A549 (cell line): ENCODE data around the gene MFSD12.

Source experiments
- BHLHE40 ChIP-seq: IDR thresholded peaks from 2 replicates; pipeline ENCODE4 v1.6.1; 2012; ENCODE audit warnings: low read depth, low read length, inconsistent platforms
- EHMT2 ChIP-seq: fragments of 200-600 bp; sonication (generic); IDR thresholded peaks from 2 replicates; pipeline ENCODE4 v1.6.1; 2016; ENCODE audit warnings: antibody characterized with exemption, low read depth, mild to moderate bottlenecking, moderate library complexity
- EP300 ChIP-seq, 2 experiments: fragments of >200 bp; sonication (Bioruptor Twin); formaldehyde crosslinking; IDR thresholded peaks; 2 replicates in 1 of 2; 3 replicates in 1 of 2; pipeline ENCODE4 v1.6.1; 2016 to 2017
- HDAC2 ChIP-seq: fragments of 200-600 bp; sonication (generic); IDR thresholded peaks from 2 replicates; pipeline ENCODE4 v1.6.1; 2016
- HOXA7 ChIP-seq: fragments of 250-450 bp; sonication (Bioruptor Pico); IDR thresholded peaks from 2 replicates; pipeline ENCODE4 v1.5.0; 2020; ENCODE audit warnings: mild to moderate bottlenecking, moderate library complexity
- JUNB ChIP-seq: fragments of >200 bp; sonication (Bioruptor Twin); formaldehyde crosslinking; IDR thresholded peaks from 2 replicates; pipeline ENCODE4 v1.6.1; 2016
- KDM5A ChIP-seq: fragments of 200-600 bp; sonication (generic); IDR thresholded peaks from 2 replicates; pipeline ENCODE4 v1.6.1; 2016; ENCODE audit warnings: antibody characterized with exemption, mild to moderate bottlenecking
- MAX ChIP-seq: IDR thresholded peaks from 2 replicates; pipeline ENCODE4 v1.6.1; 2012
- POLR2AphosphoS2 ChIP-seq: conservative IDR thresholded peaks from 2 replicates; pipeline ENCODE4 v1.6.1; 2012; ENCODE audit warnings: low read length, improper control_type of control experiment, inconsistent platforms
- RFX5 ChIP-seq: fragments of 450-650 bp; IDR thresholded peaks from 2 replicates; pipeline ENCODE4 v1.7.1; 2014; ENCODE audit warnings: antibody characterized with exemption, mild to moderate bottlenecking, moderate library complexity
- SMC3 ChIP-seq: fragments of >200 bp; sonication (Bioruptor Twin); formaldehyde crosslinking; IDR thresholded peaks from 3 replicates; pipeline ENCODE4 v1.6.1; 2018; ENCODE audit warnings: inconsistent platforms
- SREBF2 ChIP-seq: fragments of 450-650 bp; IDR thresholded peaks from 2 replicates; pipeline ENCODE4 v1.6.1; 2014; ENCODE audit warnings: mild to moderate bottlenecking, moderate library complexity
- TF ChIP-seq, protein P1 (sequence below): fragments of >200 bp; sonication (Bioruptor Twin); formaldehyde crosslinking; IDR thresholded peaks from 3 replicates; pipeline ENCODE4 v1.5.1; 2016

DNA sequence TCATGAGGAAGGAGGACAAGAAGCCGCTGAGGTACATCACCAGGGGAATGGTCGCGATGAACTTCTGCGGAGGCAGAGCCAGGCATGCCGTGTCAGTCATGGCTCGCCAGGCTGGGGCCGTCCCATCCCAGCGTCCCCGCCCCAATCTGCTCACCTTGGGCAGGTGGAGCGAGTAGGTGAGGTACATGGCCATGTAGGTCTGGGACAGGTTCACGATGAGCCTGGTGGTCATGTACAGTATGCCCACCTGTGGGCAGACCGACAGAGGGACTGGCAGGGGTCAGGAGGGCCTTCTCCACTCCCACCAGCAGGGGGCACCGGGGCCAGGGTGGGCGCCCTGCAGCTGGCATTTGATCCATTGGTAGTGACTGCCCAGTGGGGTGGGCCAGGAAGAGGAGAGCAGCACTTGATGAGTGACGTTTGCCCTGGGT lies 10.1 kb downstream of the MFSD12 start:
- TF ChIP-seq MAX (no peak), EP300 (IDR thresholded peaks at IDR 0.05) (no peak), RFX5 (no peak), BHLHE40 (no peak), HDAC2 (no peak), EHMT2 (no peak), POLR2AphosphoS2 (no peak), HOXA7 (CRISPR knock-in tag) (no peak), KDM5A (no peak), JUNB (no peak), SREBF2 (no peak), SMC3 (peak; percentile 31; the same call in 1 of the 3 replicates)
- TF ChIP-seq, protein P1, sequence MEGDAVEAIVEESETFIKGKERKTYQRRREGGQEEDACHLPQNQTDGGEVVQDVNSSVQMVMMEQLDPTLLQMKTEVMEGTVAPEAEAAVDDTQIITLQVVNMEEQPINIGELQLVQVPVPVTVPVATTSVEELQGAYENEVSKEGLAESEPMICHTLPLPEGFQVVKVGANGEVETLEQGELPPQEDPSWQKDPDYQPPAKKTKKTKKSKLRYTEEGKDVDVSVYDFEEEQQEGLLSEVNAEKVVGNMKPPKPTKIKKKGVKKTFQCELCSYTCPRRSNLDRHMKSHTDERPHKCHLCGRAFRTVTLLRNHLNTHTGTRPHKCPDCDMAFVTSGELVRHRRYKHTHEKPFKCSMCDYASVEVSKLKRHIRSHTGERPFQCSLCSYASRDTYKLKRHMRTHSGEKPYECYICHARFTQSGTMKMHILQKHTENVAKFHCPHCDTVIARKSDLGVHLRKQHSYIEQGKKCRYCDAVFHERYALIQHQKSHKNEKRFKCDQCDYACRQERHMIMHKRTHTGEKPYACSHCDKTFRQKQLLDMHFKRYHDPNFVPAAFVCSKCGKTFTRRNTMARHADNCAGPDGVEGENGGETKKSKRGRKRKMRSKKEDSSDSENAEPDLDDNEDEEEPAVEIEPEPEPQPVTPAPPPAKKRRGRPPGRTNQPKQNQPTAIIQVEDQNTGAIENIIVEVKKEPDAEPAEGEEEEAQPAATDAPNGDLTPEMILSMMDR = peak; percentile 32; the same call in 2 of the 3 replicates
